Measurements from ENCODE around the gene RTRAF. TPM values are rescaled to one million over a fixed set of nuclear protein-coding genes. Genes with fewer than 3 reads are reported as not detected.
A peak's percentile ranks its signal among the peaks of the same experiment; 100 is the strongest.

RTRAF gene
- total and polyA plus RNA-seq, 2 of the 8 experiments (the other 6 are each of a cell fraction or from before 2014, with no cell fraction given) = 149 to 359 TPM

- 92% methylated on average over 4 of the region's 4 CpGs; no CpG with 5 or more reads in 1 of the 2 experiments for WGBS, 2 experiments (ENCODE audit: extremely low coverage in 1 of 2, insufficient coverage in 1 of 2, insufficient read length in 1 of 2, insufficient replicate concordance in 2 of 2, low coverage in 1 of 2, low lambda C conversion rate in 2 of 2, missing lambda C conversion rate in 1 of 2)
- H4K5ac ChIP-seq (ENCODE audit: insufficient read length, low read depth, low read length) = no peak overlapping the region
- H2BK12ac ChIP-seq (ENCODE audit: low read depth, low read length) = no peak overlapping the region
- no peaks in the 10 kb centered on the region for H3K79me1 ChIP-seq (ENCODE audit: low read depth, low read length)
- FAIRE-seq (no peak), DNase-seq (ENCODE audit: low read depth in 1 of 2, low spot score in 2 of 2) (no peak)
- no peak overlapping the region for H3K4ac ChIP-seq (replicated peaks; ENCODE audit: insufficient read length, low read depth, low read length)
- peaks cover 23 to 88% (median 58%) of the 10 kb centered on the region in 4 experiments for H3K36me3 ChIP-seq (ENCODE audit: control insufficient read depth in 2 of 4, insufficient read depth in 4 of 4, low read length in 3 of 4)
- no peak overlapping the region for H4K8ac ChIP-seq (ENCODE audit: extremely low read depth, insufficient read depth, low read length)
- H2BK120ac ChIP-seq (replicated peaks; ENCODE audit: low read depth, low read length) = no peak overlapping the region
- H4K20me1 ChIP-seq (replicated peaks in 1 of 2; ENCODE audit: control insufficient read depth in 1 of 2, insufficient read depth in 2 of 2, low read length in 2 of 2) = peaks cover 3 to 9% of the 10 kb centered on the region in 2 experiments
- no peak overlapping the region for H2BK5ac ChIP-seq (ENCODE audit: low read depth, low read length)
- no peak overlapping the region for H2AK5ac ChIP-seq (ENCODE audit: low read depth, low read length)
- CTCF ChIA-PET (ENCODE audit: partially characterized antibody) = interaction anchor here (1.2 to 4.3 kb wide), 7 partner anchors 8 to 124 kb away, joined by 5 to 27 read pairs (median 9); no protein-coding TSS in a partner anchor
- H3K9me3 ChIP-seq (ENCODE audit: insufficient read depth in 2 of 2, low read depth in 1 of 2, low read length in 1 of 2) = no peaks in the 10 kb centered on the region
- H3K4me2 ChIP-seq (ENCODE audit: insufficient read depth in 1 of 2, low read depth in 2 of 2, low read length in 2 of 2) = no peak overlapping the region
- H3K56ac ChIP-seq (replicated peaks; ENCODE audit: insufficient read length, low read depth, low read length) = no peak overlapping the region
- H3K18ac ChIP-seq (ENCODE audit: extremely low read depth, low read length) = no peak overlapping the region
- no peaks in the 10 kb centered on the region for H3K27me3 ChIP-seq (replicated peaks in 1 of 4; ENCODE audit: control insufficient read depth in 3 of 4, extremely low read depth in 1 of 4, insufficient read depth in 3 of 4, low read length in 3 of 4)
- H3K23me2 ChIP-seq (ENCODE audit: low read depth, low read length) = no peaks in the 10 kb centered on the region
- H2AFZ ChIP-seq (ENCODE audit: low read length) = no peak overlapping the region
- no peak overlapping the region for H2BK15ac ChIP-seq (ENCODE audit: low read length)
- no peak overlapping the region for H3K27ac ChIP-seq (ENCODE audit: low read depth, low read length)
- no peak overlapping the region for H3K14ac ChIP-seq (ENCODE audit: insufficient read length)
- H3K4me3 ChIP-seq (ENCODE audit: extremely low read depth in 1 of 4, insufficient read depth in 2 of 4, low read depth in 3 of 4, low read length in 4 of 4) = no peak overlapping the region
- POLR2A ChIA-PET (ENCODE audit: partially characterized antibody) = interaction anchor here (1.0 to 1.7 kb wide), 2 partner anchors 13 to 19 kb away, joined by 3 to 6 read pairs; partner anchors contain the start of gene RTRAF
- 0 out of 2 replicates have a peak overlapping the region, but pooled peaks have one; percentile 62 for H2BK20ac ChIP-seq (ENCODE audit: low read length)
- no peaks in the 10 kb centered on the region for H3K79me2 ChIP-seq (ENCODE audit: control insufficient read depth in 1 of 2, insufficient read depth in 2 of 2, low read length in 2 of 2)
- no peak overlapping the region for H3K9ac ChIP-seq (replicated peaks in 1 of 4; ENCODE audit: extremely low read depth in 1 of 4, low read depth in 3 of 4, low read length in 3 of 4)
- peaks cover 0 to 8% (median 3%) of the 10 kb centered on the region in 4 experiments; a peak in 4 of 7 replicates for H3K4me1 ChIP-seq (replicated peaks in 1 of 4; ENCODE audit: control insufficient read depth in 3 of 4, insufficient read depth in 4 of 4, low read length in 3 of 4)
- H4K91ac ChIP-seq (replicated peaks; ENCODE audit: insufficient read length, low read length) = no peak overlapping the region
- H3K23ac ChIP-seq (ENCODE audit: insufficient read length) = no peak overlapping the region
- no peak for TF ChIP-seq BCL11A (IDR thresholded peaks at IDR 0.05; ENCODE audit: low read depth in 2 of 2, low read length in 2 of 2)
- TF ChIP-seq CBX8 (IDR thresholded peaks at IDR 0.05; ENCODE audit: borderline replicate concordance, low read depth, low read length) = no peak
- TF ChIP-seq TBP (IDR thresholded peaks at IDR 0.05; ENCODE audit: low read depth, low read length) = no peak
- TF ChIP-seq NANOG (IDR thresholded peaks at IDR 0.05; ENCODE audit: insufficient read depth, low read depth, low read length, poor library complexity, severe bottlenecking) = no peak
- TF ChIP-seq SP1 (IDR thresholded peaks at IDR 0.05; ENCODE audit: low read depth, low read length) = no peak
- no peak for TF ChIP-seq GABPA (IDR thresholded peaks at IDR 0.05; ENCODE audit: borderline replicate concordance, insufficient read depth, low read length)
- no peak for TF ChIP-seq CEBPB (IDR thresholded peaks at IDR 0.05; ENCODE audit: low read depth, low read length)
- TF ChIP-seq EZH2 (IDR thresholded peaks at IDR 0.05; ENCODE audit: low read depth, low read length, severe bottlenecking) = no peak
- no peak for TF ChIP-seq BRCA1 (IDR thresholded peaks at IDR 0.05; ENCODE audit: low read depth, low read length)
- TF ChIP-seq GTF2F1 (IDR thresholded peaks at IDR 0.05; ENCODE audit: borderline replicate concordance, low read depth, low read length) = no peak
- no peak for TF ChIP-seq ATF2 (IDR thresholded peaks at IDR 0.05; ENCODE audit: low read length)
- no peak for TF ChIP-seq CREB1 (IDR thresholded peaks at IDR 0.05)
Observed at GRCh38 chr14:52008136-52008535, 18.8 kb downstream of the RTRAF start.

Measured in H1 (cell line).